ENCODE results near the gene ADAMTS18.

The ADAMTS18 gene

DNA sequence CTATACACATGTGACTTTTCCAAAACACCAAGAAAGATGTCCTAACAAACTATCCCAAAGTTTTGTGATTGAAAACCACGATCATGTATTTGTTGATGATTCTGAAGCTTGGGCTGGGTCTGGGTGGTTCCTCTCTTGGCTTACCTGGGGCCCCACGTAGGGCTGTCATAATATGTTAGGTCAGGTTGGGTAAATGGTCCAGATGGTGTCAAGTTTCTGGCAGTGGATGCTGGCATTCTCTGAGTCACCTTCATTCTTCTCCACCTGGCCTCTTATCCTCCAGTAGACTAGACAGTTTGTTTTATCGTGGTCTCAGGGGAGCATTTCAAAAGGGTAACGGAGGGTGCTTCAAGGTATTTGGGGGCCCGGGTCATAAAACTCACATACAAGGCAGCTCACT lies 196.2 kb downstream of the ADAMTS18 start:
- DNase-seq (ENCODE audit: extremely low spot score, insufficient read length, low read depth), result no peak
- no peak for FAIRE-seq

- peak; percentile 75 for DNase-seq (ENCODE audit: extremely low spot score, insufficient read length, low read depth)
- FAIRE-seq, result peak; percentile 87
Observed at GRCh38 chr16:77236063-77236511, 198.7 kb downstream of the ADAMTS18 start.

GRCh38 chr16:77234611-77235010 lies 200.2 kb downstream of the ADAMTS18 start:
- DNase-seq (ENCODE audit: extremely low spot score, insufficient read length, low read depth) (no peak), FAIRE-seq (no peak)

DNA sequence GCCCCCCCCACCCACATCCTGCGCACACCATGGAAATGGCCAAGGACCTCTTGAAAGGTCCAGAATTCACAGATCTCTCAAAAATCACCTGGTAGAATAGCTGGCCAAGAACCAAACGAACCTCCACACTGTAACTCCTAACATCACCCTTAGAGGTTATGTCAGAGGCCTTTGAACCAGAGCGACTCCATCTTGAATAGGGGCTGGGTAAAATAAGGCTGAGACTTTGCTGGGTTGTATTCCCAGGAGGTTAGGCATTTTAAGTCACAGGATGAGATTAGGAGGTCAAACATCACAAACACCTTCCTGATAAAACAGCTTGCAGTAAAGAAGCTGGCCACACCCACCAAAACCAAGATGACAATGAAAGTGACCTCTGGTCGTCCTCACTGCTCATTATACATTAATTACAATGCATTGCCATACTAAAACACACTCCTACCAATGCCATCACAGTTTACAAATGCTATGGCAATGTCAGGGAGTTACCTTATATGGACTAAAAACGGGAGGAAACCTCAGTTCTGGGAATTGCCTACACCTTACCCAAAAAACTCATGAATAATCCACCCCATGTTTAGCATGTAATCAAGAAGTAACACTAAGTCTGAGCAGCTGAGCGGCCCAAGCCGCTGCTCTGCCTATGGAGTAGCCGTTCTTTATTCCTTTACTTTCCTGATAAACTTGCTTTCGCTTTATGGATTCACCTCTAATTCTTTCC lies 200.9 kb downstream of the ADAMTS18 start:
- no peak for FAIRE-seq
- no peak for DNase-seq (ENCODE audit: extremely low spot score, insufficient read length, low read depth)
